Stimulated activated CD4-positive, alpha-beta T cell treated with anti-CD3 and anti-CD28 coated beads, Interleukin-1b, Interleukin-23, amount 100 ng/mL, for 4 hours (primary cell): ENCODE measurements around the gene LORICRIN.

ENCODE experiments used
- DNase-seq, 2 donors: peaks; one replicate each; pipeline ENCODE4 v3.0.0-alpha.2; 2020; ENCODE audit warnings: low read depth in 2 of 2

The LORICRIN gene, protein sequence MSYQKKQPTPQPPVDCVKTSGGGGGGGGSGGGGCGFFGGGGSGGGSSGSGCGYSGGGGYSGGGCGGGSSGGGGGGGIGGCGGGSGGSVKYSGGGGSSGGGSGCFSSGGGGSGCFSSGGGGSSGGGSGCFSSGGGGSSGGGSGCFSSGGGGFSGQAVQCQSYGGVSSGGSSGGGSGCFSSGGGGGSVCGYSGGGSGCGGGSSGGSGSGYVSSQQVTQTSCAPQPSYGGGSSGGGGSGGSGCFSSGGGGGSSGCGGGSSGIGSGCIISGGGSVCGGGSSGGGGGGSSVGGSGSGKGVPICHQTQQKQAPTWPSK

DNA sequence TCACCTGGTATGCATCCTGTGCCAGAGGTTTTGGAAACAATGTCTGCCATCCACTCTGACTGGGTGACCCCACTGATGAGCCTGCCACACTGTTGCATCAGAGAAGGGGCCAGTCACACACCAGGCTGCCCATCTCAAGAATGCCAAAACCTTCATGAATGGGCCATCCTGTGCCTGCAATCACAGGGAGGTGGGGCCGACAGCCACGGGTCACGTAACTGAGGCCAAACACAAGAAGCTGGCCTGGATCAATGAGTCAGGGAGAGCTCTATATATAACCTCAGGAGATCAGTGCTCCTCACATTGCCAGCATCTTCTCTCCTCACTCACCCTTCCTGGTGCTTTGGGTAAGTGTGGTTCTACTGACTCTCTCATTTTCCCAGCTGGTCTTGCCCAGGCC is at the start of gene LORICRIN:
LORICRIN (plus strand) TSS at position 301 of the 400 bp plus-strand sequence. CDS start 1,263 bp downstream, outside the sequence.
- DNase-seq, result no peak

DNA sequence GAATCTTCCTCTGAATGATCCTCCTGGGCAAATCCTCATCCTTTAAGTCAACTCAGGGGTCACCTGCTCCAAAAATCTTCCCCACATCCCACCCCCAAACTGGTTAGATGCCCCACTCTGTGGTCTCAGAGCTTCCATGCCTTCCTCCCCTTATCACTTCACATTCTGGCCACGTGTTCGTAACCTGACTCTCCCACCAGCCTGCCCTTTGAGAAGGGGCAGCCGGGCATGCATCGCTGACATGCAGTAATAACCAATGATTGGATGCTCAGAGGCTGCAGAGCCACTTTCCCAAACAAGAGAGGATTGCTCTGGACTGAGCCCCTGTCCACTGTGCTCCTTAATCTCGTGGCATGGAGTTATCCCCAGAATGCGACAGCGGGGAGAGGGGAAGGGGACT is 49.3 kb upstream of the LORICRIN start:
- DNase-seq, result no peak

DNA sequence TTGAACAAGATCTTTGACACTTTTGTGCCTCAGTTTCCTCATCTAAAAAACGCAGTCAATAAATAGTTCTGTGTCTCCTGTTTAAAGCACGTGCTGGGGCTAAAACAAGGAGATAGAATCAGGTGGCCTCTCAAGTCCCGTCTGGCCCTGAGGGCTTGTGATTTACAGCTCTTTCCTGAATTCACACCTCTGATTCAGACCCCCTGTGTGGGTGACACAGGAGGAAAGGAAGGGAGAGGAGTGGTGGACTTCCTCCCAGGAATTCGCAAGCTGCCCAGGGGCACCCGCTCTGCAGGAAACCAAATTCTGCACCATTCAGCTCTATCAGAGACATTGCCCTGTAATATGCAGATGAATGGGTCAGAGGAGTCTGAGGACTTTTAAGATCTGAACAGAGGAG is 47.3 kb upstream of the LORICRIN start:
- DNase-seq, result no peak

DNA sequence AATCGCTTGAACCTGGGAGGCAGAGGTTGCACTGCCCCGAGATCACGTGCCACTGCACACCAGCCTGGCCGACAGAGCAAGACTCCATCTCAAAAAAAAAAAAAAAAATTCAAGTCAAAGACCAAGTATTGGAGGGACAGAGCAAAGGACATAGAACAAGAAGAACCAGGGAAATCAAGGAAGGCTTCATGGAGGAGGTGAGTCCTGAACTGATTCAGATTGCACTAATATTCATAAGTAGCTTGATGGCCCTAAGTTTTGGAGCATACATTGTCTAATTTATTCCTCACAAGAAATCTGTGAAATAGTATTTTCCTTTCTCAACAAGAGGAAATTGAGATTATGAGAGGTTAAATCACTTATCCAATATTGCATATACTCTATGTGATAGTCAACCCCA is 46.0 kb upstream of the LORICRIN start:
- no peak for DNase-seq

DNA sequence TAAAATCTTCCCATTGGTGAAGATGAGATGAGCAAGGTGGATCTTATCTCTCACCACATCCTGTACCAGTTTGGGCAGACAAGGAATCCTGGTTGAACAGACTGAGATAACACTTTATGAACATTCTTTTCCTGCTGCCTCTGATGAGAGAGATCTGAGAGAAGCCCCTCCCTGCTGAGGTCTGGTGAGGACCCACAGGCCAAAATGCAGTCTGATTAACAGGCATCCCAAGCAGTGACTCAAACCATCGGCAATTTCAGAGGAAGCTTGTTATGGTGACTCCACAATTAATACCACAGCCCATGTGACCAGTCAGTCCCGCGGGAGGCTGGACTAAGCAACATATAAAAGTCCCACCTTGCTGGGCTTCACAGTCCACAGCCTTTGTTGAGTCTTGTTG is 42.3 kb upstream of the LORICRIN start, which contains the start of gene PRR9:
PRR9 (plus strand) TSS at position 373 of the 400 bp plus-strand sequence. CDS start 561 bp downstream, outside the sequence.
- DNase-seq, result no peak

DNA sequence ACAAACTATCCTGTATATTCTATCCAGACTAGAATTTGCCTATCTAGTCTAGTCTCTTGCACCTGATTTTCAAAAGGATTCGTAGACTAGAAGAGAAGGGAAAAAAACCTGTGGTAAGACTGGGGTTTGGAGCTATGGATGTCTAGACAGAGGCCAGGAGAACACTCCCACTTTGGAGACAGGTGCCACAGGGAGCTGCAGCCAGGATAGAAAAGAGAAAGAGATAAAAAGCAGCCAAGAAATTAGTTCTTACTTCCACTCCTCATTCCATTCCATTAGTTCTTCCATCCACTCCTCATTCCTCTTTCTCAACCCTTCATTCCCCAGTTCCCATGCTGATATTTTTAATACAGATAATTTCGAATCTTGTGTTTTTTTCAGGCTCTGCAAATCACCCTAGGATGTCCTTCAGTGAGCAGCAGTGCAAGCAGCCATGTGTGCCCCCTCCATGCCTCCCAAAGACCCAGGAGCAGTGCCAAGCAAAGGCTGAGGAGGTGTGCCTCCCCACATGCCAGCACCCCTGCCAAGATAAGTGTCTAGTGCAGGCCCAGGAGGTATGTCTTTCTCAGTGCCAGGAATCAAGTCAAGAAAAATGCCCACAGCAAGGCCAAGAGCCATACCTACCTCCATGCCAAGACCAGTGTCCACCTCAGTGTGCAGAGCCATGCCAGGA is 41.6 kb upstream of the LORICRIN start:
- no peak for DNase-seq

DNA sequence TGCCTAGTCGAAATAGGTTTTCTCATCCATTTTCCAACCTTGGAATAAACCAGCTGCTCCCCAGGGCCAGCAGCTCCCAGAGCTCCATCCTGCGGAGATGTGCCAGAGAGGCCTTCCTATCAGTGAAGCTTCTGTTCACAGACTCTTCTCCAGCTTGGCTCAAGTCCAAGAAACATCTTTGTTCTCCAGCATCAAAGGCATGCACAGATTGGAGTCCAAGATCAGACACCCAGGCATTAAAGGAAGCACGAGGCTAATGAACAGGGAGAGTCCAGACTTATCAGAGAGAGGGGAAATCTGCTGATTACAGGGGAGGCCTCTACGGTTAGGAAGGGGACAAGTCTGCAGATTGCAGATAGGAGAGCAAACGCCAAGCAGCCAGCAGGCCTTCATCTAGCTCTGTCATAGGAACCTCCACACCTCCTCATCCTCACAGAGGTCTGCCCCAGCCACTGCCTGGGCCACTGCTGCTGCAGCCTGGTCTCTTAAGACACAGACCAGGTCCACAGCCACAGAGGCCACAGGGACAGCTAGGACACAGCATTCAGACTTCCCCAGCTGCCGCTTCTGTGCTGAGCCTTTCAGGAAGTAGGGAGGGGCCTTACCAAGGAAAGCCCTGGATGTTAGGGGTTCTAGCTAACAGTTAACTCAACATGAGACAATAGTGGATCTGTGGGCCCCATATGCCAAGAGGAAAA is 38.7 kb upstream of the LORICRIN start:
- DNase-seq, result no peak

DNA sequence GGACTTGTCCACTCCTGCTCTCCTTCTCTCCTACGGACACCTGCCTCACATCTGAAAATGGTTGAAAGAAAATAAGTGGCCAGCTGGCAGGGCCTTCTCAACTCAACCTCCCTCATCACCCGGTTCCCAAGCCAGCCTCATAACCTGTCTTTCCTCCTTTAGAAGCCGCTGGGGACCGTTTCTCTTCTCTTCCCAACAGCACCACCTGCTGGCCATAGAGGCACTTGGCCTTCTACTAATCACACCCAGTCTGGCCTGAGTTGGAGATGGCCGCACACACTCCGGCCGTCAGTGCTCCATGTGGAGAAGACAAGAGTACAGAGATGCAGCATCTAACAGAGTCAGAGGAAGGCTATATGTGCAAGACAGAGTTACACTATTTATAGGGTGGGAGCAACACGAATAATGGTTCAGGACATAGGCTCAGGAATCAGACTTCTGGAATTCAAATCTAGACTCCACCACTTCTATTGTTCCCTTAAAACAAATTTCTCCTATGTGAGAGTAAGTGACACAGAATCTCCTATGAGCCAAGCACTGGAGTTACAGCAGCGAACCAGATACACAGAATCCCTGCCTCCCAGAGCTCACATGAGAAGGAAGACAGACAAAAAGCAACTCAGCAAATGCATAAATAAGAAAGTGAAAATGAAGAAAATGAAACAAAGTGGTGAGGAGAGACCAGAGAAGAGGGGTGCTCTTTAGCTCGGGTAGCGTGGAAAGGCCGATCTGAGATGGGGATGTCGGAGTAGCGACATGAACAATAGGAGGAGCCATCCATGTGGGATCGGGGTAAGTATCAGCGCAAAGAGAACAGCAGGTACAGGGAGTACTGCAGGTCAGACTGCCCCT is 36.2 kb upstream of the LORICRIN start:
- peak; percentile 23 to 42 for DNase-seq

DNA sequence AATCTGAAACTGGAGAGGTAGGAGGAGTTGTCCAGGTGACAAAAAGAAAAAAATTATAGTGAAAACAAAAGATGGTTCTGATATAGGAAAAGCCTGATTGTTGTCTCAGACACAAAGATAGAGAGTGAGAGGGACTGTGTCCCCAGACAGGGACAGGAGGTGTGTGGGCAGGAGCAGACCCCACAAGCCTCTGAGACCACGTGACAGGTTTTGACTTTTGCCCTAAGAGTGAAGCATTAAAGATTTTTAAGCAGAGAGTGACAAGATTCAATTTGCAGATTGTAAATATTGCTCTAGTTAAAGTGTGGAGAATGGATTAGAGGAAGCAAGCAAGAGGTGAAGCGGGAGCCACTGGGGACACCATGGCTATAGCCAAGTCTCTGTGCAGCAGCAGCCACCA is 31.7 kb upstream of the LORICRIN start:
- no peak for DNase-seq

DNA sequence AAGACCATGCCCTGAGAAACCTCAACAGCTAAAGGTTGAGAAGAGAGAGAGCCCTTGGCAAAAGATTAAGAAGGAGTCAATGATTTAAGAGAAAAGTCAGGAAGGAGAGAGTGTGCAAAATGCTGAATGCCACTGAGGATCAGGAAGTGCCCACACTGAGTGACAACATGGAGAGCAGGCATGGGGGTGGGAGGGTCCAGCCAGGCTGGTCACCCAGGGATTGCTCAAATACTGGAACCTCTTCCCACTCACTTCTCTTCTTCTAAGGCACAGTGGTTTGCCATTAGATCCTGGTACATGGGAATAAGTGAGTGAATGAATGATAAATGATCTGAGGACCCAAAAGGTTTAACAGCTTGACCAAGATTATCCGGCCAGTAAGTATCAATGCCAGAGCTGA is 31.0 kb upstream of the LORICRIN start:
- no peak for DNase-seq

DNA sequence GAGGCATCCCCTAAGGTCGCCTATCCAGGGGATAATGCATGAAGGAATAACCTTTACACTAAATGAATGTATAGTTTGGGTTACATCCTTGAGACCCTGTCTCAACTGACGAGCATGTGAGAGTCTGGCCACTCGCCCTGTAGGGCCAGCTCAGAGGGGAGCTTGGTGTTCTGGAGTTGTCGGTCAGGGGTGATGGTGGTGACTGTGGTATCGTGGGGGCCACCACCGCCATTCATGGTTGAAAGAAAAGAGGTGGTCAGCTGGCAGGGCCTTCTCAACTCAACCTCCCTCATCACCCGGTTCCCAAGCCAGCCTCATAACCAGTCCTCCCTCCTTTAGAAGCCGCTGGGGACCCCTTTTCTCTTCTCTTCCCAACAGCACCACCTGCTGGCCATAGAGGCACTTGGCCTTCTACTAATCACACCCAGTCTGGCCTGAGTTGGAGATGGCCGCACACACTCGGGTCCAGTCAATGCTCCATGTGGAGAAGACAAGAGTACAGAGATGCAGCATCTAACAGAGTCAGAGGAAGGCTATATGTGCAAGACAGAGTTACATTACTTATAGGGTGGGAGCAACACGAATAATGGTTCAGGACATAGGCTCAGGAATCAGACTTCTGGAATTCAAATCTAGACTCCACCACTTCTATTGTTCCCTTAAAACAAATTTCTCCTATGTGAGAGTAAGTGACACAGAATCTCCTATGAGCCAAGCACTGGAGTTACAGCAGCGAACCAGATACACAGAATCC is 30.2 kb upstream of the LORICRIN start:
- DNase-seq, result peak in 1 of 2 donors; percentile 9

DNA sequence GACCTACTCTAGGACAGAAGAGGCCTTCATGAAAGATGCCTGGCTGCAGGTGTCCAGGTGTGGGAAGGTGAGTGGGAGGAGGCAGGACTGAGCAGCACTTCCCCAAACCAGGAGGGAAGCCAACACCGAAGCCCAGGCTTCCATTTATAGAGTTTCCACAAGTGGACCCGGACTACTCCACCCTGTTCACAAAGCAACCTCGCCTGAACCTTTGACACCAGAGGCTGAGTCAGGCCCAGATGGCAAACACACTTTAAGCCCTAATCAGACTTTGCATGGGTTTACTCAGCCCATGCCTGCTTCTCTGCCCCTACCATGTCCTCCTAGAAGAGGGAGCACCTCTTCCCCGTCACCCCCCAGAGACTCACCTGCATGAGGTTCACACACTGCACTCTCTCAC is 28.1 kb upstream of the LORICRIN start:
- no peak for DNase-seq

DNA sequence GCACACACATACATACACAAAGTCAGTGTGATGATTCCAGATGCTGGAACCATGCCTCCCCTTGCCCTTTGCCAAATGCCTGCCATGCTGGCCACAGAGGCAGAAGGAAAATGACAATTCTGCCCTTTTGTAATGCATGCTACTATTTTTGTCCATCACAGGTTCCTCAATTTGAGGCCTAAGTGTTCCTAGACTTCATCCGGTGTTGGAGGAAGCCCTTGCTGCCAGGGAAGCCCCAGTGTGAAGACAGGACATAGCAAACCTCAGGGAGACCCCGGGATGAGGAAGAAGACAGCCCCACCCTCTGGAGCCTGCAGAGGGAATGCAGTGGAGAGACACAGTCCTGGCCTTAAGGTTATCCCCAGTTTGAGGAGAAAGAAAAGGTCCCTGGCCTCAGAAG is 27.7 kb upstream of the LORICRIN start:
- no peak for DNase-seq

DNA sequence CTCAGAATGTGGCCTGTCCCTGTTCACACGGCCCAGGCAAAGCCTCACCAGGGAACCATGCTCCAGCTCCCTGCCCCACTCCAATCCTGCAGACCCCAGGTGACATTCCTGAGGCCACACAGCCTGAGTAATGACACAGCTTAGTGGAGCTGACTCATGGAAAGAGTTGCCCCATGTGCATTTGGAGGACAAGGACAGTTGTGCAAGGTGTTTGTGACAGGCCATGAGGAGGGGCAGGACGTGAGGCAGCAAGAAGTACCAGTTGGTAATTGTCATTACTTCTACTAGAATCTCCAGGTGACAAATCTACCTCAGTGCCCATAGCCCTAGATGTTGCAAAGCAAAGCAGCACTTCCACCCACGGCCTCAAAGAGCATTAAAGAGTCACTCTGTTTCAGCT is 26.9 kb upstream of the LORICRIN start:
- no peak for DNase-seq

DNA sequence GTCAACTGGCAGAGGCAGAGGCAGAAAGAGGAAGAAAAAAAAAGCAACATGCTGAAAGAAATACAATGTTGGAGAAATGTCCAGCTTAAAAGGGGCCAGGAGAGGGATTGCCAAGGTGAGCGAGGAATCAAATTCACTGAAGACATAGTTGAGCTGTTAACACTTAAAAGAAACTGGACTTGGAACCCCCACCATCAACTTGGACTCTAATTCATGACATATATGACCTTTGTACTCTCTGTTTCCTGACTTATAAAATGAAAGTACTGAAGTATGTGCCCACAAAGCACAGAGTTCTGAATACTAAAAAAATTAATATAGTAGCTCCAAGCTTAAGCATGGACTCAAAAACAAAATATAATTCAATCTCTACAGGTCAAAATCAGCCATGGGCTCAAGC is 26.0 kb upstream of the LORICRIN start:
- no peak for DNase-seq

DNA sequence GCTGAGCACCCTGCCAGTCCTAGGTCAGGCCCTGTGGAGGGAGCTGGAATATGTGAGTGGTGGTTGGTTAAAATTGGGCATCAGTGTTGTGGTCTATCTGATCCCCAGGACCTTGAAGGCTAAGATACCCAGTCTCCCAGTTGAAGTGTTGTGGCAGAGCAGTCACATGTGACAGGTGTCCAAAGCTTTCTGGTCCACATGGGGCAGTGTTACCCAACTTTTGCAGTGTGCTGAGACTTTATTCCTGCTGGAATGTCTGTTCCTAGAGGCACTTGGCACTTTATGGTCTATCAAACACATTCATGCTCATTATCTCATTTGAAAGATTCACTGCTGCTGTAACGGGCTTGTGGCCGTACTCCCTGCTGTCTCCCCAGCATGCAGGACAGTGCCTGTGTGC is 21.0 kb upstream of the LORICRIN start:
- DNase-seq, result no peak

DNA sequence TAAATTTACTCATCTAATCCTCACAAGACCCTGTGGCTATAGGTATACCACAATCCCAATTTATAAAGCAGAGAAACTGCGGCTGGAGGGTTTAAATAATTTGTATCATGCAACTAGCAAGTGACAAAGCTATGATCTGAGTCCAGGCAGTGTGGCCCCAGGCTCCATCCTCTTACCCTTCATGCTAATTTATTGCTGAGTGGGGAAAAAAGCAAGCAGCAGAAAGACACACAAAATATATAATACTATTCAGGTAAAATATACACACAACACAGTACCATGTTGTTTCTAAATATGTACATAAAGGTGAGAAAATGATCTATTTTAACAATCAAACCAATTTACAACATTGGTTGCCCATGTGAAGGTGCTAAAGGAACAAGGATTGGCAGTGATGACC is 17.3 kb upstream of the LORICRIN start:
- DNase-seq, result no peak

DNA sequence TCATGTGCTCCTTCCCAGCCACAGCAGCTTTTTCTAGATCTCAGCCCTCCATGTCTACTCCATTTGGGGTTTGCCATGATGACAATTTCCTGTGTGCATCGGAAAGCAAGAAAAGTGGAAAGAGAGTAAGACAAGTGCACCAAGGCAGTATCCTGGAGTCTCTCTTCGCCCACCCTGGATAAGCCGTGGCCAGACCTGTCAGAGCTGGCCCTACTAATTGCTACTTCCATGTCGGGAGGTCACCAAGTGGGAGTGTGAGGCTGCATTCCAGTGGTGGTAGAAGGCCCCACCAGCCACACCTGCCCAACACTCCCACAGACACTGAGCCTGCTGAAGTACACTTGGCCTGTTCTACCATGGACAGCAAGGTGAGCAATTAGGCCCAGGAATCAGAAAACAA is 14.0 kb upstream of the LORICRIN start:
- no peak for DNase-seq

DNA sequence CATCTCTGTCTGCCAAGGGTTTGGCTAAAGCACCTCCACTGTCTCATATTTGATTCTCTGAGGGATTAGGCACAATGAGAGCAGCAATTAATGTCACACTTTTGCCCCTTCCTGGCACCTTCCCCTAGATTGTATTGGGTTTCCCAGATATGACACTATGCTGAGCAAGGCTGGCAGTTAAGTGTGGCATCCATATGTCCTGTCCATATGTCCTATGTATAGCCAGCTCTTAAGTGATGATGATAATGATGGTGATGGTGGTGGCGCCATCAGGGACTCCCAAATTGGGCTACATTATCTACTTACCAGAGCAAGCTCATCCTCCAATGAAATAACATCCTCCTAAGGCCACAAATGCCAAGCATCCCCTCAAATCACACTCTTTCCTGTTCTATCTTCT is 13.5 kb upstream of the LORICRIN start:
- no peak for DNase-seq

DNA sequence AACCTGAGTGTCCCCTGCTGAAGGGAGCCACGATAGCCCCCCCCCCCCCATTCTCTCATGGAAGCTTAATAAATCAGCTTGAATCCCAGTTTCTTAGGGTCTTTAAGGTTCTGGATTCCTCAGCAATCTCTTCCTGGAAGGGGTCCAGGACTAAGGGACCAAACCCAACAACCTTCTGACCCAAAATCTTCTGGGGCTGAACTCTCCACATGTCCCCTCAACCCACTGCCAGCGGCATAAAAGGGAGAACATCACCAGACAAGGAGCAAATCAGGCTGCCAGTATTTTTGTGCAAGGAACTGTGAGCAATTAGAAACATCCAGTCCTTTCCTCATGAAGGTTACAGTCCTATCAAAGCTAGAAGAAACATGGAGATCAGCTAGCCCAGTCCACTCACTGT is 12.7 kb upstream of the LORICRIN start:
- DNase-seq, result no peak
